Upper lobe of left lung (tissue), 4 donors: ENCODE data around the gene CCDC148.

Experiments used
- CTCF ChIP-seq, 6 experiments: fragments of 450-650 bp in 4 of 6; fragments of 200-600 bp in 2 of 6; sonication (generic) in 2 of 6; IDR thresholded peaks; one replicate each; pipeline ENCODE4 v1.5.1; 2016 to 2019; ENCODE audit warnings: antibody characterized with exemption in 6 of 6
- POLR2A ChIP-seq, 4 donors: fragments of 450-650 bp; IDR thresholded peaks; one replicate each; pipeline ENCODE4 v1.5.1; 2016 to 2017; ENCODE audit warnings: antibody characterized with exemption in 4 of 4, mild to moderate bottlenecking in 2 of 4
- POLR2AphosphoS5 ChIP-seq, 2 donors: sonication (generic); formaldehyde crosslinking; IDR thresholded peaks; one replicate each; pipeline ENCODE4 v1.5.1; 2017; ENCODE audit warnings: antibody characterized with exemption in 2 of 2

- TF ChIP-seq POLR2A (IDR thresholded peaks at IDR 0.05) (no peak), CTCF (IDR thresholded peaks at IDR 0.05) (no peak), POLR2AphosphoS5 (IDR thresholded peaks at IDR 0.05) (no peak)
These were observed 267.0 kb downstream of the CCDC148 start for GRCh38 chr2:158189526-158189925.
